Measurements from ENCODE around the gene EXOC8.

- no peak for TF ChIP-seq MYNN (IDR thresholded peaks at IDR 0.05)
- no peak for TF ChIP-seq MYNN (CRISPR knock-in tag; IDR thresholded peaks at IDR 0.05)
- TF ChIP-seq POLR2AphosphoS5 (IDR thresholded peaks at IDR 0.05; ENCODE audit: control insufficient read depth, insufficient read depth, low read depth, low read length): no peak
- TF ChIP-seq CEBPB (tag; IDR thresholded peaks at IDR 0.05): no peak
- TF ChIP-seq ATF7 (IDR thresholded peaks at IDR 0.05): no peak
- no peak for TF ChIP-seq USF2 (CRISPR knock-in tag; IDR thresholded peaks at IDR 0.05)
- TF ChIP-seq L3MBTL2 (IDR thresholded peaks at IDR 0.05): no peak
- TF ChIP-seq CBX2 (IDR thresholded peaks at IDR 0.05; ENCODE audit: insufficient read depth, low read length, poor library complexity, severe bottlenecking): no peak
- TF ChIP-seq CTCF (IDR thresholded peaks at IDR 0.05 in 2 of 3, conservative IDR thresholded peaks at IDR 0.05 in 1 of 3; ENCODE audit: insufficient read depth in 2 of 3, low read depth in 1 of 3, low read length in 3 of 3): no peak
- no peak for TF ChIP-seq EZH2 (IDR thresholded peaks at IDR 0.05; ENCODE audit: borderline replicate concordance, low read depth, low read length)
- TF ChIP-seq ETV6 (IDR thresholded peaks at IDR 0.05; ENCODE audit: borderline replicate concordance in 1 of 2, low read depth in 2 of 2, low read length in 1 of 2): no peak
- TF ChIP-seq ETV6 (CRISPR knock-in tag; IDR thresholded peaks at IDR 0.05; ENCODE audit: borderline replicate concordance): no peak
- TF ChIP-seq RB1 (IDR thresholded peaks at IDR 0.05; ENCODE audit: low read depth): no peak
- no peak for TF ChIP-seq ATF1 (CRISPR knock-in tag; IDR thresholded peaks at IDR 0.05)
- TF ChIP-seq ATF1 (tag; IDR thresholded peaks at IDR 0.05): no peak
- no peak for TF ChIP-seq ZC3H4 (CRISPR knock-in tag; IDR thresholded peaks at IDR 0.05; ENCODE audit: borderline replicate concordance)
- no peak for TF ChIP-seq MTF1 (CRISPR knock-in tag; IDR thresholded peaks at IDR 0.05; ENCODE audit: borderline replicate concordance)
Observed at GRCh38 chr1:231347961-231348360, 10.3 kb upstream of the EXOC8 start.
